HFF-Myc (cell line): ENCODE data around the gene SPG11.

Experiments
- DNase-seq: peaks from one replicate; pipeline ENCODE4 v3.0.0-alpha.2; 2011; ENCODE audit warnings: low read depth; ENCODE audit errors: extremely low read depth
- H3K4me3 ChIP-seq: replicated peaks from 2 replicates; pipeline ENCODE4 v1.5.1; 2011; ENCODE audit warnings: low read depth, mild to moderate bottlenecking, control low read depth, low read length
- TF ChIP-seq, protein P1 (sequence below): IDR thresholded peaks from 2 replicates; pipeline ENCODE4 v1.5.1; 2012; ENCODE audit warnings: mild to moderate bottlenecking, low read depth, low read length, control low read depth; ENCODE audit errors: missing control alignments

SPG11 gene

DNA sequence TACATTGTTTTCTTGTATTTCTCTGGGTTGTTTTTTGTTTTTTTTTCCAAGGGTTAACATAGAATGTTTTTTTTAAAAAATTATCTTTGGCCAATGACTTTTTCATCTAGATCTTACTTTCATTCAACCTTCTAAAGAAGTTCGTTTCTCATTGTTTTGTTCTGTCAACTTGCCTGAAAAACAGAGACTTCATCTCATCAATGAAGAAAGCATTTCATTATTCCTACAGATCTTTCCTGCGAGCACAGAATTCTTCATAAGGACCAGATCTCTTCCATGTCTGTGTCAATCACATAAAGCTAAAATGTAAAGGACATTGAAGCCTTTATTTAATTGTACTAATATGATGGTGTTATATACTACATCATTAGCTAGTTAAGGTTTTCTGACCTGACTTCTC, 136.2 kb downstream of the SPG11 start:
- no peak for DNase-seq
- TF ChIP-seq, protein P1, sequence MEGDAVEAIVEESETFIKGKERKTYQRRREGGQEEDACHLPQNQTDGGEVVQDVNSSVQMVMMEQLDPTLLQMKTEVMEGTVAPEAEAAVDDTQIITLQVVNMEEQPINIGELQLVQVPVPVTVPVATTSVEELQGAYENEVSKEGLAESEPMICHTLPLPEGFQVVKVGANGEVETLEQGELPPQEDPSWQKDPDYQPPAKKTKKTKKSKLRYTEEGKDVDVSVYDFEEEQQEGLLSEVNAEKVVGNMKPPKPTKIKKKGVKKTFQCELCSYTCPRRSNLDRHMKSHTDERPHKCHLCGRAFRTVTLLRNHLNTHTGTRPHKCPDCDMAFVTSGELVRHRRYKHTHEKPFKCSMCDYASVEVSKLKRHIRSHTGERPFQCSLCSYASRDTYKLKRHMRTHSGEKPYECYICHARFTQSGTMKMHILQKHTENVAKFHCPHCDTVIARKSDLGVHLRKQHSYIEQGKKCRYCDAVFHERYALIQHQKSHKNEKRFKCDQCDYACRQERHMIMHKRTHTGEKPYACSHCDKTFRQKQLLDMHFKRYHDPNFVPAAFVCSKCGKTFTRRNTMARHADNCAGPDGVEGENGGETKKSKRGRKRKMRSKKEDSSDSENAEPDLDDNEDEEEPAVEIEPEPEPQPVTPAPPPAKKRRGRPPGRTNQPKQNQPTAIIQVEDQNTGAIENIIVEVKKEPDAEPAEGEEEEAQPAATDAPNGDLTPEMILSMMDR, result no peak
- H3K4me3 ChIP-seq, result no peak overlapping the region

DNA sequence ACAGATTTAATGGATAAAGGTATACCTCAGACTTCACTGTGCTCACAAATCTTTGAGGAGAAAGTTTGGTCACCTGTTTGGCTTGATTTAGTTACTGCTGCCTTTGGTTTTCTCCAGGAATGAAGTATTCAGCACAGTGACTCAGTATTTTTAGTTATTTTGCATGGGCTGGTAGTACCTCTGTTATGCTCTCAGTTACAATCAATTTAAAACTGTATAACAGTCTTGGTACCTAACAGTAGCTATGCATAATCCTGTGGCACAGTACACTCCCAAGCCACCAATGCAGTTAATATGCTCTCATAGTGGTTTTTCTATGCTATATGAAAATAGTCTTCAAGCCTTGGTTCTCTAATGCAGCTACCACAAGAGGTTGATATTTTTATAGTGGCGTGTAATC, 138.4 kb downstream of the SPG11 start:
- no peak for DNase-seq
- TF ChIP-seq, protein P1, result no peak
- no peak overlapping the region for H3K4me3 ChIP-seq

DNA sequence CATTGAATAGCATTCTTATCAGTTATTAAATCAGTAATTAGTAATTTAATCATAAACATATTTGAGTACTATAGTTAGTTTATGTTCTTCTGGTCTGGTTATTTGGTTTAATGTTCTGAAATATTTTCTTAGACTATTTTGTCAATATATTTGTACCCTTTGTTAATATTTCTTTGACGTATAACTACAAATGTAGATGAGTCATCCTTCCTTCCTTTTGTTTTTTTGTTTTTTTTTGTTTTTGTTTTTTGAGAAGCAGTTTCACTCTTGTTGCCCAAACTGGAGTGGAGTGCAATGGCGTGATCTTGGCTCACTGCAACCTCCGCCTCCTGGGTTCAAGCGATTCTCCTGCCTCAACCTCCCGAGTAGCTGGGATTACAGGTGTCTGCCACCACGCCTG, 143.9 kb downstream of the SPG11 start:
- no peak for DNase-seq
- TF ChIP-seq, protein P1, result no peak
- H3K4me3 ChIP-seq, result no peak overlapping the region

DNA sequence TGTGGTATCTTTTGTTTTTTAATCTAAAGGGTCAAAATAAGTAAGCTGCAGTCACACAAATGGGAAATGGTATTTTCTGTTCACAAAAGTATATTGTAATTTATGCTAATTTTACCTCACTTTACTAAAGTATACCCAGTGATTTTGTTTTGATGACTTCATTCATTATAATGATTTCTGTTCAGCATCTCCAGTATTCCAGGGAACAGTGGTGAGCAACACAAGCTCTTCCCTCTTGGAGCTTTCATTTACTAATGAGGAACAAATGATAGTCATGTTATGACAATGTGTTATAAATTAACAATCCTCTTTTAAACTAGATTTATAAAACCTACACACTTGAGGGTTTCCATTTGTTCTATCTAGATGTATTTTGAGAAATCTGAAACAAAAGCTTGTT, 147.0 kb downstream of the SPG11 start:
- no peak overlapping the region for H3K4me3 ChIP-seq
- TF ChIP-seq, protein P1, result no peak
- DNase-seq, result no peak
